ENCODE measurements around the gene PCYT1B. TPM values are rescaled to one million over a fixed set of nuclear protein-coding genes. Genes with fewer than 3 reads are reported as not detected.

Gene PCYT1B
- total RNA-seq, 4 donors from 2014 or later, result 5.8 to 11.7 (median 9.5) TPM

DNA sequence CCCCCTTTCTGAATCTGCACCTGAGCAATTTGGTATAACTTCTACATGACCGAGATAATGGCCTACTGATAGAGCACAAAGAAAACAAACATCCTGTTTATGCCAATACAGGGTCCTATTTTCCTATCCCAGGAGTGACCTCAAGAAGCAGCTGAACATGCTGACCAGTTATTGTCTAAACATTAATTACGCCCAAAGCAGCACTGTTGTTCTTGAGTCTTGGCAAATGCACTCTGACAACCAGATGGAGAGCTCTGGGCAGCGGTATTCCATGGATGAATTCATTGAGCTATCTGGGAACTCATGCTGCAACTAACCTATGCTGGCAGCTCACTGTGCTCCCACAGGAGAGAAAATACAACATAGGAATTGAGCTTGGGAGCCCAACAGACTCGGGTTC is 52.6 kb downstream of the PCYT1B start:
- Histone ChIP-seq H3K36me3 (no peaks in the 10 kb centered on the region), H3K27me3 (no peaks in the 10 kb centered on the region), H3K4me3 (no peak overlapping the region), H3K27ac (replicated peaks in 1 of 4) (no peak overlapping the region), H3K4me1 (peaks cover 0 to 3% (median 0%) of the 10 kb centered on the region in 4 donors), H3K9me3 (no peaks in the 10 kb centered on the region)
- TF ChIP-seq, protein P1, sequence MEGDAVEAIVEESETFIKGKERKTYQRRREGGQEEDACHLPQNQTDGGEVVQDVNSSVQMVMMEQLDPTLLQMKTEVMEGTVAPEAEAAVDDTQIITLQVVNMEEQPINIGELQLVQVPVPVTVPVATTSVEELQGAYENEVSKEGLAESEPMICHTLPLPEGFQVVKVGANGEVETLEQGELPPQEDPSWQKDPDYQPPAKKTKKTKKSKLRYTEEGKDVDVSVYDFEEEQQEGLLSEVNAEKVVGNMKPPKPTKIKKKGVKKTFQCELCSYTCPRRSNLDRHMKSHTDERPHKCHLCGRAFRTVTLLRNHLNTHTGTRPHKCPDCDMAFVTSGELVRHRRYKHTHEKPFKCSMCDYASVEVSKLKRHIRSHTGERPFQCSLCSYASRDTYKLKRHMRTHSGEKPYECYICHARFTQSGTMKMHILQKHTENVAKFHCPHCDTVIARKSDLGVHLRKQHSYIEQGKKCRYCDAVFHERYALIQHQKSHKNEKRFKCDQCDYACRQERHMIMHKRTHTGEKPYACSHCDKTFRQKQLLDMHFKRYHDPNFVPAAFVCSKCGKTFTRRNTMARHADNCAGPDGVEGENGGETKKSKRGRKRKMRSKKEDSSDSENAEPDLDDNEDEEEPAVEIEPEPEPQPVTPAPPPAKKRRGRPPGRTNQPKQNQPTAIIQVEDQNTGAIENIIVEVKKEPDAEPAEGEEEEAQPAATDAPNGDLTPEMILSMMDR (IDR thresholded peaks at IDR 0.05), result no peak
- TF ChIP-seq EP300 (IDR thresholded peaks at IDR 0.05) (no peak), POLR2A (IDR thresholded peaks at IDR 0.05; ENCODE audit: low read depth) (no peak), POLR2AphosphoS5 (IDR thresholded peaks at IDR 0.05) (no peak)
- WGBS, result 78% methylated on average over 4 of the region's 4 CpGs
- intact Hi-C loops (cut with DNase I), result no loop called here
- no peak for DNase-seq (ENCODE audit: extremely low spot score)

DNA sequence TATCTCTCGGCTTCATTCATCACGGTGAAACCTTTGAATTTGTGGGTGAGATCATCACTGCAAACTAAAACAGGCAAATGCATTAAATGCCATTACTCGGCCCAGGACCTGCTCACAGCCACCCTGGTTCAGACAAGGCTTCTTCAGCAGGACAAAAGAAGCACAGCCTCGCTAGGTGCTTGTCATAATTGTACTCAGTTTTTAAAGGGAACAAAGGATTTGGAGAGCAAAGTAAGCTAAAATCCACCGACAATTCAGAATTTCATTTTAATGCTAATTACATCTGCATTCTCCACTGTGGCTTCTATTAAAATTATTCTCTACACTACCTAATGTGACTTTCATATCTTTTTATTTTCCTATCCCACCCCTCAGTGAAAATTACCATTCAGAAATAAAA is 57.0 kb downstream of the PCYT1B start:
- TF ChIP-seq POLR2AphosphoS5 (IDR thresholded peaks at IDR 0.05) (no peak), EP300 (IDR thresholded peaks at IDR 0.05) (no peak), POLR2A (IDR thresholded peaks at IDR 0.05; ENCODE audit: low read depth) (no peak)
- TF ChIP-seq, protein P1 (IDR thresholded peaks at IDR 0.05), result no peak
- Histone ChIP-seq H3K36me3 (no peaks in the 10 kb centered on the region), H3K4me1 (peaks cover 0 to under 1% (median 0%) of the 10 kb centered on the region in 4 donors), H3K4me3 (no peak overlapping the region), H3K27ac (replicated peaks in 1 of 4) (no peak overlapping the region), H3K27me3 (no peaks in the 10 kb centered on the region), H3K9me3 (no peaks in the 10 kb centered on the region)
- 87% methylated on average over 5 of the region's 5 CpGs for WGBS
- no peak for DNase-seq (ENCODE audit: extremely low spot score)
- intact Hi-C loops (cut with DNase I), result no loop called here

DNA sequence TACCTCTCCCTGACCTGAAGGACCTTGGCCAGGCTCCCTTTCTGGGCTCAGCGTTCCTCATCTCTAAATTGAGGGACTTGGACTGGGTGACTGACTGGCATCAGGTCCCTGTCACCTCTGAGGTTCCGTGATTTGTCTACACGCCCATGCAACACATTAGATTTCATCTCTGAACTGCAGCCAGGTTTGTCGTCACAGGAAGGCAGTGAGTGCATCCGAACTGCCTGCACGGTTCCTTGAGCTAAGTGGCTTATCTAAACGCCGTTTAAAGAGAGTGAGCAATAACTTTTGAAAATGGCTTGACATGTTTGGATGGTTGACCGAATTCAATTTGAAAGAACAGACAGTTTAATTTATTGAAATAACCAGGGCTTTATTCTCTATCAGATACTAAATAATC is 70.1 kb downstream of the PCYT1B start:
- no peak overlapping the region for H3K27ac ChIP-seq (replicated peaks in 1 of 4)
- intact Hi-C loops (cut with DNase I), result no loop called here
- no peak overlapping the region for H3K4me3 ChIP-seq
- no peak for DNase-seq (ENCODE audit: extremely low spot score)
- TF ChIP-seq, protein P1 (IDR thresholded peaks at IDR 0.05), result no peak
- TF ChIP-seq EP300 (IDR thresholded peaks at IDR 0.05) (no peak), POLR2AphosphoS5 (IDR thresholded peaks at IDR 0.05) (no peak), POLR2A (IDR thresholded peaks at IDR 0.05; ENCODE audit: low read depth) (no peak)
- H3K36me3 ChIP-seq, result no peaks in the 10 kb centered on the region
- no peaks in the 10 kb centered on the region for H3K9me3 ChIP-seq
- no peaks in the 10 kb centered on the region for H3K4me1 ChIP-seq
- H3K27me3 ChIP-seq, result no peaks in the 10 kb centered on the region
- WGBS, result 80% methylated on average over 9 of the region's 9 CpGs

DNA sequence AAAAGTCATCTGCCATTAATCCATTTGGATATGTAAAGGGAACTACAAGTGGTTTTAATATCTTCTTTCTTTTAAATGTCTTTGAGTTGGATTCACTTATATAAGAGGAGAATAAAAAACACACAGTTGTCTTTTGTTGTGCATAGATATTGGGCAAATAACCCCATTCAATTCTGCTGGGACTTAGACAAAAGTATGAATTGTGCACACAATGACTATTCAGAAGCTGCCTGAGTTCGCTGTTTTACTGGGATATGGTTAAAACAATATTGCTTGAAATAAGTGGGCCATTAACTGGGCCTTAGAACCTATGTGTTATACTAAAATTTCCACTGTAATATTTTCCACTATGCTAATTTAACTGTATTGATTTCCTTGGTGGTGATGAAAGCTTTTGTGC is 71.7 kb downstream of the PCYT1B start:
- H3K4me3 ChIP-seq, result no peak overlapping the region
- no peaks in the 10 kb centered on the region for H3K27me3 ChIP-seq
- H3K4me1 ChIP-seq, result no peaks in the 10 kb centered on the region
- H3K9me3 ChIP-seq, result no peaks in the 10 kb centered on the region
- intact Hi-C loops (cut with DNase I), result no loop called here
- TF ChIP-seq POLR2AphosphoS5 (IDR thresholded peaks at IDR 0.05) (no peak), EP300 (IDR thresholded peaks at IDR 0.05) (no peak), POLR2A (IDR thresholded peaks at IDR 0.05; ENCODE audit: low read depth) (no peak)
- TF ChIP-seq, protein P1 (IDR thresholded peaks at IDR 0.05), result no peak
- DNase-seq (ENCODE audit: extremely low spot score), result no peak
- no peak overlapping the region for H3K27ac ChIP-seq (replicated peaks in 1 of 4)
- H3K36me3 ChIP-seq, result no peaks in the 10 kb centered on the region
- 59% methylated on average over 1 of the region's 1 CpG for WGBS

DNA sequence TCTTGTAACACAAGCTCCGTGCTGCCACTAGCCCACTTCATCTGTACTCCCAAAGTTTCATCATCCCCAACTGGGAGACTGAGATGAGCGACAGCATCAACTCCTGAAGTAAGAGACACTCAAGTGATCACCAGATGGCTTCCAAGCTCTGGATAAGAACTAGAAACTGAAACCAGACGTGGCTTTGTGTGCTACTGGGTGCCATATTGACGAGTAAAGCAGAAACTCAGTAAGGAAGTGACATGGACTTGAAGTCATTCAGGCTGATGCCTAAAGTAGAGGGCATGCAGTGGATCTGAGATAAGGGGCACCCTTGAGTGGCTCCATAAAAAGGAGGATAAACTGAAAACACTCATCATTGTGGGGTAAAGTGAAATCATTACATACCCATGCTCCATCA is 72.4 kb downstream of the PCYT1B start:
- no peak for TF ChIP-seq EP300 (IDR thresholded peaks at IDR 0.05)
- no peak for DNase-seq (ENCODE audit: extremely low spot score)
- H3K9me3 ChIP-seq, result no peaks in the 10 kb centered on the region
- no peaks in the 10 kb centered on the region for H3K36me3 ChIP-seq
- H3K4me3 ChIP-seq, result no peak overlapping the region
- H3K4me1 ChIP-seq, result no peaks in the 10 kb centered on the region
- 78% methylated on average over 4 of the region's 4 CpGs for WGBS
- H3K27me3 ChIP-seq, result no peaks in the 10 kb centered on the region
- intact Hi-C loops (cut with DNase I), result no loop called here
- no peak overlapping the region for H3K27ac ChIP-seq (replicated peaks in 1 of 4)
